ENCODE results near the gene SLC22A25. TPM values are rescaled to one million over a fixed set of nuclear protein-coding genes. Genes with fewer than 3 reads are reported as not detected.
"Not testable (repeated sequence)": the region's sequence is repeated elsewhere in the genome, so short reads cannot be mapped to it uniquely, and the experiment has no call there.

SLC22A25 gene
- polyA plus RNA-seq, 3 donors, result not detected

GRCh38 chr11:63237413-63237812, 6.0 kb downstream of the SLC22A25 start:
- no peak overlapping the region for H3K4me3 ChIP-seq (replicated peaks in 1 of 3; ENCODE audit: low read depth in 2 of 3, low read length in 3 of 3)
- H3K27ac Mint-ChIP-seq, result no peak overlapping the region
- H3K27me3 Mint-ChIP-seq (ENCODE audit: low read depth in 3 of 3), result peaks cover 4 to 8% (median 5%) of the 10 kb centered on the region in 3 donors
- no peak overlapping the region for H3K27ac ChIP-seq (ENCODE audit: low read depth in 1 of 2, low read length in 2 of 2)
- H3K9ac ChIP-seq (ENCODE audit: insufficient read depth, low read length, poor library complexity, severe bottlenecking), result no peak overlapping the region
- no peaks in the 10 kb centered on the region for H3K4me1 ChIP-seq (ENCODE audit: control insufficient read depth in 1 of 2, insufficient read depth in 2 of 2, low read length in 2 of 2)
- H3K9me3 ChIP-seq (replicated peaks in 1 of 2; ENCODE audit: control insufficient read depth in 1 of 2, insufficient read depth in 1 of 2, low read length in 2 of 2), result peaks cover 0 to 8% of the 10 kb centered on the region in 2 donors
- no peaks in the 10 kb centered on the region for H3K36me3 Mint-ChIP-seq
- no peak overlapping the region for H3K4me2 ChIP-seq (replicated peaks; ENCODE audit: extremely low read depth, low read length, poor library complexity, severe bottlenecking)
- intact Hi-C loops (cut with micrococcal nuclease), result no loop called here
- no peaks in the 10 kb centered on the region for H3K36me3 ChIP-seq (replicated peaks in 1 of 2; ENCODE audit: control insufficient read depth in 1 of 2, insufficient read depth in 2 of 2, low read length in 2 of 2)
- H3K27me3 ChIP-seq (ENCODE audit: control insufficient read depth in 2 of 2, insufficient read depth in 2 of 2, low read length in 2 of 2), result no peaks in the 10 kb centered on the region
- H4K20me1 ChIP-seq (ENCODE audit: insufficient read depth, low read length), result no peaks in the 10 kb centered on the region
- no peaks in the 10 kb centered on the region for H3K79me2 ChIP-seq (ENCODE audit: insufficient read depth, low read length)
- no peaks in the 10 kb centered on the region for H3K4me1 Mint-ChIP-seq
- no peak overlapping the region for H2AFZ ChIP-seq (ENCODE audit: insufficient read depth, low read depth, low read length, poor library complexity, severe bottlenecking)
- no peak for DNase-seq
- H3K9me3 Mint-ChIP-seq, result peaks cover 8 to 24% (median 11%) of the 10 kb centered on the region in 7 donors
- no peak for TF ChIP-seq CTCF (IDR thresholded peaks at IDR 0.05)
- no peak overlapping the region for H3K4me3 Mint-ChIP-seq

GRCh38 chr11:63235471-63236461, 7.6 kb downstream of the SLC22A25 start:
- H3K27me3 Mint-ChIP-seq (ENCODE audit: low read depth in 3 of 3); H3K27me3 ChIP-seq (ENCODE audit: control insufficient read depth in 2 of 2, insufficient read depth in 2 of 2, low read length in 2 of 2); DNase-seq; H3K36me3 ChIP-seq (replicated peaks in 1 of 2; ENCODE audit: control insufficient read depth in 1 of 2, insufficient read depth in 2 of 2, low read length in 2 of 2); H3K9ac ChIP-seq (ENCODE audit: insufficient read depth, low read length, poor library complexity, severe bottlenecking); H3K9me3 ChIP-seq (replicated peaks in 1 of 2; ENCODE audit: control insufficient read depth in 1 of 2, insufficient read depth in 1 of 2, low read length in 2 of 2); H3K4me1 ChIP-seq (ENCODE audit: control insufficient read depth in 1 of 2, insufficient read depth in 2 of 2, low read length in 2 of 2); H3K4me2 ChIP-seq (replicated peaks; ENCODE audit: extremely low read depth, low read length, poor library complexity, severe bottlenecking); H3K27ac ChIP-seq (ENCODE audit: low read depth in 1 of 2, low read length in 2 of 2); H2AFZ ChIP-seq (ENCODE audit: insufficient read depth, low read depth, low read length, poor library complexity, severe bottlenecking); H3K4me3 Mint-ChIP-seq; H3K4me1 Mint-ChIP-seq; H3K79me2 ChIP-seq (ENCODE audit: insufficient read depth, low read length); H3K27ac Mint-ChIP-seq; H4K20me1 ChIP-seq (ENCODE audit: insufficient read depth, low read length); H3K4me3 ChIP-seq (replicated peaks in 1 of 3; ENCODE audit: low read depth in 2 of 3, low read length in 3 of 3); intact Hi-C loops (cut with micrococcal nuclease); H3K36me3 Mint-ChIP-seq: not testable (repeated sequence)
- 94% methylated on average over 3 of the region's 8 CpGs for WGBS (ENCODE audit: insufficient coverage)
- peaks cover 8 to 24% (median 14%) of the 10 kb centered on the region in 7 donors for H3K9me3 Mint-ChIP-seq

Measured in CD14-positive monocyte (primary cell).